Bone marrow (tissue), 2 donors: ENCODE measurements around the gene GIPC2.
"Not testable (repeated sequence)": the region's sequence is repeated elsewhere in the genome, so short reads cannot be mapped to it uniquely, and the experiment has no call there.

Experiments used
- DNase-seq, 2 donors: peaks; one replicate each; lab custom pipeline; 2025; lab: John Stamatoyannopoulos, UW

The GIPC2 gene

GRCh38 chr1:78095593-78095992 lies 49.8 kb downstream of the GIPC2 start:
- no peak for DNase-seq

- no peak for DNase-seq
These were observed 50.3 kb downstream of the GIPC2 start for GRCh38 chr1:78096017-78096416.

- DNase-seq: no peak
These were observed 51.2 kb downstream of the GIPC2 start for GRCh38 chr1:78096976-78097375.

DNA sequence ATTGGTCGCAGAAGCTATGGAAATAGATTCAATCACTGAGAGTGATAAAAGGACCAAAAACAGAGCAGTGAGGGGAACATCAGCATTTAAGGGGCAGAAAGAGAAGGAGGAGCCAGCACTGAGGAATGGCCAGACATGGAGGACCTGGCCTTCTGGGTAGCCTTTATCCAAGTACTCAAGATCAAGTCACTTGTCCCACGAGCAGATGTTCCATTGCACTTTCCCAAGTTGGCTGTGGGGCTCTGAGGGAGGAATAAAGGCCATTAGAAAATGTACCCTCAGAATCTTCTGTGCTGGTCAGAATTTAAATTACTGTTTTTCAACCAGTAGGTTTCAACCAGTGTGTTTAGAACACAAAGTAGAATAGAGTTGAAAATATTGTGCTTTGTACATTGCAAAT lies 55.3 kb downstream of the GIPC2 start:
- DNase-seq: no peak

- no peak for DNase-seq
These were observed 55.7 kb downstream of the GIPC2 start for GRCh38 chr1:78101514-78101913.

- DNase-seq: no peak
These were observed 56.3 kb downstream of the GIPC2 start for GRCh38 chr1:78102082-78102481.

DNA sequence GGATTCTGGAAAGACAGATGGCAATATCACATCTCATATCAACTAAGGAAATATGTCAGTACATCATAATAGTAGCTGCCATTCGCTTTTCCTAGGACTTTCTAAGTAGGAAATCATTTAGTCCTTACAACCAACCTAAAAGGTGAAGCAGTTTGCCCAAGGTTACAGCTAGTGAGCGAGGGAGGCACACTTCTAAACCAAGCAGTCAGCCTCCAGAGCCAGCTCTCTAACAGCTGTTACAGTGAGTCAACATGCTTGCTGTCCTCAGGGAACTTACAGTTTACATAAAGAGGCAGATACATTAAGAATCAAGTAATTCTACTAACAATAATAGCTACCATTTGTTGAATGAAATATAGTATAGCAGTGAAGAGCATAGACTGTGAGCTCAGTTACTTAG lies 57.1 kb downstream of the GIPC2 start:
- DNase-seq: no peak

- no peak for DNase-seq
These were observed 58.6 kb downstream of the GIPC2 start for GRCh38 chr1:78104322-78104721.

DNA sequence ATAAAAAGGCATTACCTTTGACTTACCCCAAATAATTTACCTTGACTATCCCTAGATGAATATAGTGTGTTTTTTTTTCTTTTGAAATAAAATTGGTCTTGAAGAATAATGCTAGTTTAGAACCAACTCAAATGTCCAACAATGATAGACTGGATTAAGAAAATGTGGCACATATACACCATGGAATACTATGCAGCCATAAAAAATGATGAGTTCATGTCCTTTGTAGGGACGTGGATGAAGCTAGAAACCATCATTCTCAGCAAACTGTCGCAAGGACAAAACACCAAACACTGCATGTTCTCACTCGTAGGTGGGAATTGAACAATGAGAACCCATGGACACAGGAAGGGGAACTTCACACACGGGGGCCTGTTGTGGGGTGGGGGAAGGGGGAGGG lies 63.9 kb downstream of the GIPC2 start:
- DNase-seq: not testable (repeated sequence)

- DNase-seq: no peak
These were observed 67.6 kb downstream of the GIPC2 start for GRCh38 chr1:78113156-78113916.

GRCh38 chr1:78114034-78114956 lies 68.5 kb downstream of the GIPC2 start:
- peak in 1 of 2 donors; percentile 18 for DNase-seq

DNA sequence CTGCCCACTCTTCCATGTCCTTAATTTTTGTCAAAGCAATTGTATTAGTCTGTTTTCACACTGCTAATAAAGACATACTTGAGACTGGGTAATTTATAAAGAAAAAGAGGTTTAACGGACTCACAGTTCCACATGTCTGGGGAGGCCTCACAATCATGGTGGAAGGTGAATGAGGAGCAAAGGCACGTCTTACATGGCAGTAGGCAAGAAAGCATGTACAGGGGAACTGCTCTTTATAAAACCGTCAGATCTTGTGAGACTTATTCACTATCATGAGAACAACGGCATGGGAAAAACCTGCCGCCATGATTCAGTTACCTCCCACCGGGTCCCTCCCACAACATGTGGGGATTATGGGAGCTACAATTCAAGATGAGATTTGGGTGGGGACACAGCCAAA lies 74.7 kb downstream of the GIPC2 start:
- DNase-seq: not testable (repeated sequence)

GRCh38 chr1:78121710-78122109 lies 75.9 kb downstream of the GIPC2 start:
- no peak for DNase-seq

DNA sequence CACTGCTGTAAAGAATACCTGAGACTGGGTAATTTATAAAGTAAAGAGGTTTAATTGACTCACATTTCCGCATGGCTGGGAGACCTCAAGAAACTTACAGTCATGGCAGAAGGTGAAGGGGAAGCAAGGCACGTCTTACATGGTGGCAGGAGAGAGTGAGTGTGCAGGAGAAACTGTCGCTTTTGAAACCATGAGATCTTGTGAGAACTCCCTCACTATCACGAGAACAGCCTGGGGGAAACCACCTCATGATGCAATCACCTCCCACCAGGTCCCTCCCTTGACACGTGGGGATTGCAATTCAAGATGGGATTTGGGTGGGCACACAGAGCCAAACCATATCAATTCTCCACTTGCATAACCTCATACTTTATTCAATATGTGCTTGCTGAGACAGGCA lies 76.6 kb downstream of the GIPC2 start:
- DNase-seq: no peak

DNA sequence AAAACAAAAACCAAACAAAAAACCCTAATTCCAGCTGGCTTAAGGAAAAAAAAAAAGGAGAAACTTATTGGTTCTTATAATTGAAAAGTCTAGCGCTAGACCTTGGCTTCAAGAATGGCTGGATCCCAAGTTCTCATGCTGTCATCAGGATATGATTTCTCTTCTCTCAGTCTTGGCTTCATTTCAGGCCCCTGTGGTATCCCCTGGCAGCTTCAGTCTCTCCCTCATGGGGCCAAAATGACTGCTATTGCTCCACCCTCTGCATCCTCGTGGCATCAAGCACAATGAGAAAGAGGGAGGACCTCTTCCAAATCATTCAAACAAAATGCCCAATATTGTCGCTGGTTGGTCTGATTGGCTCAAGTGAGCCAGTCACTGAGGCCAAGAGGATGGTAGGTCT lies 80.7 kb downstream of the GIPC2 start:
- DNase-seq: no peak

GRCh38 chr1:78132174-78132947 lies 86.6 kb downstream of the GIPC2 start:
- DNase-seq: no peak

DNA sequence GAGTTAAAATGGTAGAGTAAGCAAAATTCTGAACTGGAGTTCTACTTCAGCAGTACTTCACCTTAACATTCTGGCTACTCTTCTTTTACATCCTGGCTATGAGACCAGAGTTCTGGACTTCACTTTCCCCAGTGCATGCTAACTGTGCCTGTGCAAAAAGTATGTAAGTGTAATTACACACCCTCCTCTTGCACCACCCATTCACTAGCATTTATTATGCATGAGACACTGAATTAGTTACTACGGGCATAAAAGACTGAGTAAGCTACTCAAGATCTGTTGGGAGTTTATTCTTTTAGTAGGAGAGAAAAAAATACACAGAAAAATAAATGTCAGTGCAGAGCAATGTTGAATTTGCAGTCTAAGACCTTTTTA lies 87.2 kb downstream of the GIPC2 start:
- DNase-seq: no peak

DNA sequence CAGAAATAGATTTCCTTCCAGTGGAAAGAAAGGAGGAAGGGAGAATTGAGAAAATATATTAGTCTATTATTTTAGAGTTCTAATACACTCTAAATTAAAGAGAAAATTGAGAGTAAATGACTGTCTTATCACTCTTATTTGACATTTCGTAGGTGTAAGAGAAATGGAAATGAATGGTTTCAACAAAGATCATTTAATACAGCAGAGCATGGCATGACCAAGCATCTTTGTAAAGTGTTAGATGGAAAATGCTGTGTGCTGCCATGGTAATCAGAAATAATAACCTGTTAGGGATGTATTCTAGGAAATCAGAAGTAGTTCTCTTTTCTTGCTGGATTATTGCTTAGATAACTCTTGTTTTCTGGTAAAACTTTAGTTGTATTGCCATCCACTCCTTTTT lies 90.9 kb downstream of the GIPC2 start:
- DNase-seq: no peak

- no peak for DNase-seq
These were observed 95.9 kb downstream of the GIPC2 start for GRCh38 chr1:78141531-78142231.

- DNase-seq: no peak
These were observed 97.0 kb downstream of the GIPC2 start for GRCh38 chr1:78142736-78143135.

- peak in 1 of 2 donors; percentile 67 for DNase-seq
These were observed 97.4 kb downstream of the GIPC2 start for GRCh38 chr1:78143152-78143551.

DNA sequence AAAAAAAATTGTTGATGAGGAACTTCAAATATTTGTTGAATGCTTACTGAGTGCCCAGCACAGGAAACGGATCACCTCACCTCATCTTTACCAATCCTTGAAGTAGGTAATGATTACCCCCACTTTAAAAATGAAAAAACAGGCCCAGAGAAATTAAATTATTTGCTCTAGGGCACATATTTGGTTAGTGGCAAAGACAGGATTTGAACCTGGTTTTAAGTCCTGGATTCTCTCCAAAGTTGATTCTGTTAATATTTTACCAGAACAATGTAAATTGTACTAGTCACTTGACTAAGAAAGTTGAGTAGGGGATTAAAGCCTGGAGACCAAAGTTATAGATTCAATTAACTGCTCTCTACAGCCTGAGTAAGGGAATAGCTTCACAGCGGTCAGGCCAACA lies 97.9 kb downstream of the GIPC2 start:
- DNase-seq: no peak
